Trophoblast cell (in vitro differentiated cells and primary cell): Measurements from ENCODE around the gene ERG28.

ENCODE experiments used
- DNase-seq, 2 donors: peaks; one replicate each; pipeline ENCODE4 v3.0.0-alpha.2; 2016
- H2AFZ ChIP-seq: 2 replicates; pipeline ENCODE4 v1.6.1; 2013; ENCODE audit warnings: low read length, moderate library complexity, mild to moderate bottlenecking; ENCODE audit not compliant: insufficient read depth, poor library complexity
- H2AK5ac ChIP-seq: 2 replicates; pipeline ENCODE4 v1.6.1; 2013; ENCODE audit warnings: mild to moderate bottlenecking, low read length
- H2BK120ac ChIP-seq: 2 replicates; pipeline ENCODE4 v1.6.1; 2013; ENCODE audit warnings: low read length, mild to moderate bottlenecking, moderate library complexity; ENCODE audit not compliant: insufficient read depth, poor library complexity
- H2BK12ac ChIP-seq: 2 replicates; pipeline ENCODE4 v1.6.1; 2013; ENCODE audit warnings: mild to moderate bottlenecking, low read length, moderate library complexity
- H2BK5ac ChIP-seq: 2 replicates; pipeline ENCODE4 v1.6.1; 2013; ENCODE audit warnings: low read length, low read depth, moderate library complexity, mild to moderate bottlenecking; ENCODE audit not compliant: poor library complexity
- H3K14ac ChIP-seq: 2 replicates; pipeline ENCODE4 v1.6.1; 2013; ENCODE audit warnings: mild to moderate bottlenecking, low read length
- H3K18ac ChIP-seq: 2 replicates; pipeline ENCODE4 v1.6.1; 2013; ENCODE audit warnings: mild to moderate bottlenecking, low read length
- H3K23ac ChIP-seq: 2 replicates; pipeline ENCODE4 v1.6.1; 2013; ENCODE audit warnings: low read length
- H3K27ac ChIP-seq: 2 replicates; pipeline ENCODE4 v1.5.1; 2013; ENCODE audit warnings: low read depth, mild to moderate bottlenecking, inconsistent platforms, low read length, moderate library complexity
- H3K27me3 ChIP-seq: 2 replicates; pipeline ENCODE4 v1.6.1; 2013; ENCODE audit warnings: inconsistent platforms, mild to moderate bottlenecking, low read length, moderate library complexity; ENCODE audit not compliant: insufficient read depth
- H3K36me3 ChIP-seq, 2 experiments: 1 replicate in 1 of 2; 2 replicates in 1 of 2; pipeline ENCODE4 v1.6.1; 2013; ENCODE audit warnings: low read length in 2 of 2, mild to moderate bottlenecking in 2 of 2, moderate library complexity in 1 of 2; ENCODE audit not compliant: insufficient read depth in 2 of 2, control insufficient read depth in 1 of 2
- H3K4ac ChIP-seq: 2 replicates; pipeline ENCODE4 v1.6.1; 2013; ENCODE audit warnings: low read depth, mild to moderate bottlenecking, low read length, moderate library complexity
- H3K4me1 ChIP-seq, 2 experiments: 1 replicate in 1 of 2; 2 replicates in 1 of 2; pipeline ENCODE4 v1.6.1; 2013; ENCODE audit warnings: low read length in 2 of 2, mild to moderate bottlenecking in 2 of 2, moderate library complexity in 1 of 2; ENCODE audit not compliant: insufficient read depth in 2 of 2, control insufficient read depth in 1 of 2
- H3K4me2 ChIP-seq: 2 replicates; pipeline ENCODE4 v1.6.1; 2013; ENCODE audit warnings: inconsistent platforms, mild to moderate bottlenecking, low read length, moderate library complexity
- H3K4me3 ChIP-seq: 2 replicates; pipeline ENCODE4 v1.5.1; 2013; ENCODE audit warnings: mild to moderate bottlenecking, low read depth, low read length, inconsistent platforms
- H3K79me1 ChIP-seq: one replicate; pipeline ENCODE4 v1.6.1; 2013; ENCODE audit warnings: low read length
- H3K79me2 ChIP-seq: 2 replicates; pipeline ENCODE4 v1.6.1; 2013; ENCODE audit warnings: low read length, mild to moderate bottlenecking; ENCODE audit not compliant: control insufficient read depth, insufficient read depth, poor library complexity
- H3K9ac ChIP-seq: 2 replicates; pipeline ENCODE4 v1.6.1; 2013; ENCODE audit warnings: mild to moderate bottlenecking, low read length
- H3K9me3 ChIP-seq: 2 replicates; pipeline ENCODE4 v1.6.1; 2013; ENCODE audit warnings: low read depth, mild to moderate bottlenecking, control low read depth, inconsistent platforms, low read length; ENCODE audit not compliant: insufficient read depth
- H4K12ac ChIP-seq: 2 replicates; pipeline ENCODE4 v1.6.1; 2013; ENCODE audit warnings: low read depth, mild to moderate bottlenecking, low read length, moderate library complexity
- H4K8ac ChIP-seq: 2 replicates; pipeline ENCODE4 v1.6.1; 2013; ENCODE audit warnings: low read depth, mild to moderate bottlenecking, low read length, moderate library complexity
- H4K91ac ChIP-seq: one replicate; pipeline ENCODE4 v1.6.1; 2013; ENCODE audit warnings: low read depth, mild to moderate bottlenecking, low read length, moderate library complexity
- WGBS: extraction: QIAGEN DNeasy Blood & Tissue Kit; methylation state at CpG from one replicate; pipeline ENCODE4 v1.1.7; 2013; ENCODE audit warnings: missing lambda C conversion rate; ENCODE audit not compliant: insufficient read length, insufficient coverage; ENCODE audit errors: extremely low coverage; 5-methylcytosine and 5-hydroxymethylcytosine counted together

Gene ERG28

DNA sequence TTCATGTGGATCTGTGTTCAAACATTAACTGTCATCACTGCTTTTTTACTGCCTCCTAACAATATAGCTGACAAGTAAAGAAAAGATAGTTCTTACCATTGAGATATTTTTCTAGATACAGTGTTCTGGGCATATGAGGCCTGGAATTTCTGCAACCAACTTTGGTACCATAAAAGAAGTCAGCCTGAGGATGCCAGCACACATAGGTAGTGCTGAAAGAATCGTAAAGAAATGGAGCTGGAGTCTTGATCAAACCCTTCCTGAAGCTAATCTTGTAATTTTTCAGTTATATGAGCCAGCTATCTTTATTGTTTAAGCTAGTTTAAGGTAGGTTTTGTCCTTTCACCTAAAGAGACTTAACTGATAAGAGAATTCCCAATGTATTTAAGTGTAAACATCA, 11.3 kb downstream of the ERG28 start:
- Histone ChIP-seq H3K9me3 (no peaks in the 10 kb centered on the region), H3K4ac (no peak overlapping the region), H2BK12ac (no peak overlapping the region), H4K8ac (no peak overlapping the region), H3K27ac (no peak overlapping the region), H3K36me3 (peaks cover 18 to 27% of the 10 kb centered on the region in 2 experiments), H3K9ac (no peak overlapping the region), H2AFZ (no peak overlapping the region), H3K4me3 (no peak overlapping the region), H2BK120ac (no peak overlapping the region), H3K27me3 (no peaks in the 10 kb centered on the region), H3K79me2 (no peaks in the 10 kb centered on the region), H3K14ac (no peak overlapping the region), H3K18ac (no peak overlapping the region), H2AK5ac (no peak overlapping the region), H3K23ac (no peak overlapping the region), H3K4me2 (no peak overlapping the region), H3K4me1 (peaks cover 6 to 10% of the 10 kb centered on the region in 2 experiments), H4K12ac (no peak overlapping the region), H4K91ac (no peak overlapping the region), H3K79me1 (no peaks in the 10 kb centered on the region), H2BK5ac (no peak overlapping the region)
- no CpG with 5 or more reads among the region's 1 CpG for WGBS
- no peak for DNase-seq

DNA sequence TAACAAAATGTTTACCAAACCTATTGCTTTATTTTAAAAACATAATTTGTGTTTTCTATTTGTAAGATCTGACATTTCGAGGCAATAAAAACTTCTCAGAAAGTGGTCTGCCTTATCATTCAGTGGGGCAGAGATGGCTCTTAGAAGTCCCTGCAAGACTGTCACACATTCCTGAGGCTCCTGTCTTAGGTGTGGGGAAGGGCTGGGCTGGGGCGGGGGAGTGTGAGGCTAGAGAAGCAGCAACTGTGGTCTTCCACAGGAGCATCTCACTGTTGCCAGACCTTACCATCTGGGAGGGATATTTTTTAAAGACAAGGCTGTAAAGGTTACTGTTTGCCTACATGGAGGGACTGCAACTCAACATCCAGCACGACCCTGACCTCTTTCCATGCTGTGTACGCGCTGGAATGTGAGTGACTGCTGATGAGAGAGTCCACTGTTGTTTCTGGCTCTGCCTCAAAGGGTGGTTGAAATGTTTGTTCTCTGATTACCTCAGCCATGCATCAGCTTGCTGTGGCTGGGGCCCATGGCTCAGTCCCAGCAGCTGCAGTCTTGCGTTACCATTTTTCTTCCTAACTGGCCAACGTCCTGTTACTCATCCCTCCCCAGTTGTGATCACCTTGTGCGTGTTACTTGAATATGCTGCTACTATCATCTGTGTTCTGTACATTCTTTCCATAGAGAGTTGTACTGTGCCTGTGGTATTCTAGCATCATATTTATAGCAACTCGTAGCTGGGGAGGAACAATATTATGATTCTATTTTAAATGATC, 12.4 kb downstream of the ERG28 start:
- H2BK120ac ChIP-seq = no peak overlapping the region
- H3K4me2 ChIP-seq = no peak overlapping the region
- H3K4me3 ChIP-seq = no peak overlapping the region
- H3K18ac ChIP-seq = no peak overlapping the region
- no peak overlapping the region for H4K91ac ChIP-seq
- H2BK5ac ChIP-seq = no peak overlapping the region
- H3K27me3 ChIP-seq = no peaks in the 10 kb centered on the region
- peaks cover 6 to 10% of the 10 kb centered on the region in 2 experiments for H3K4me1 ChIP-seq
- WGBS = no CpG with 5 or more reads among the region's 9 CpGs
- no peaks in the 10 kb centered on the region for H3K9me3 ChIP-seq
- H4K8ac ChIP-seq = no peak overlapping the region
- H3K79me1 ChIP-seq = no peaks in the 10 kb centered on the region
- H2AFZ ChIP-seq = no peak overlapping the region
- H3K36me3 ChIP-seq = peaks cover 17 to 26% of the 10 kb centered on the region in 2 experiments
- no peak overlapping the region for H3K23ac ChIP-seq
- H4K12ac ChIP-seq = no peak overlapping the region
- H3K79me2 ChIP-seq = no peaks in the 10 kb centered on the region
- no peak overlapping the region for H3K27ac ChIP-seq
- H2AK5ac ChIP-seq = no peak overlapping the region
- no peak overlapping the region for H3K9ac ChIP-seq
- H3K4ac ChIP-seq = no peak overlapping the region
- no peak overlapping the region for H3K14ac ChIP-seq
- DNase-seq = peak; percentile 80 to 84
- no peak overlapping the region for H2BK12ac ChIP-seq

DNA sequence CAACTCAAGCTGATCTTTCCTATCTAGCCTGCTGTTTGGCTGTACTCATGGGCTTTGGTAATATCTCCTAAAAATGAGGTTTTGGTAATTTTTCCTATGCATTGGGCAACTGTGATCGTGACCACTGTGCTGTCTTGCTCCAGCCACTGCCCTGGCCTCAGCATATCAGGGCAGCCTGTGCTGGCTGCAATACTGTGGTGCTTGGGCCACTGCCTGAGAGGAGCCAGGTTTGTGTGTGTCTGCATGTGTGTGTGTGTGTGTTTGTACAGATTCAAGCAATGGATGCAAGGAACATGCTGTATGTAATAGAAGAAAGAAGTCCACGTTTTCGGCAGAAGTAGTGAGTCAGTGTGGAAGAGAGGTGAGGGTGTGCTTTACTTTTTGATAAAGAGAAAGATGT, 13.0 kb downstream of the ERG28 start:
- Histone ChIP-seq H3K79me1 (no peaks in the 10 kb centered on the region), H3K4me3 (no peak overlapping the region), H3K4me2 (no peak overlapping the region), H3K4ac (no peak overlapping the region), H3K27ac (no peak overlapping the region), H2AFZ (no peak overlapping the region), H3K27me3 (no peaks in the 10 kb centered on the region), H2BK5ac (no peak overlapping the region), H2BK120ac (no peak overlapping the region), H3K9ac (no peak overlapping the region), H3K9me3 (no peaks in the 10 kb centered on the region), H3K36me3 (peaks cover 12 to 22% of the 10 kb centered on the region in 2 experiments), H3K23ac (no peak overlapping the region), H2AK5ac (no peak overlapping the region), H4K8ac (no peak overlapping the region), H4K91ac (no peak overlapping the region), H3K18ac (no peak overlapping the region), H3K4me1 (peaks cover 6 to 10% of the 10 kb centered on the region in 2 experiments), H2BK12ac (no peak overlapping the region), H3K79me2 (no peaks in the 10 kb centered on the region), H3K14ac (no peak overlapping the region), H4K12ac (no peak overlapping the region)
- DNase-seq = peak; percentile 30 to 31
- no CpG with 5 or more reads among the region's 3 CpGs for WGBS

DNA sequence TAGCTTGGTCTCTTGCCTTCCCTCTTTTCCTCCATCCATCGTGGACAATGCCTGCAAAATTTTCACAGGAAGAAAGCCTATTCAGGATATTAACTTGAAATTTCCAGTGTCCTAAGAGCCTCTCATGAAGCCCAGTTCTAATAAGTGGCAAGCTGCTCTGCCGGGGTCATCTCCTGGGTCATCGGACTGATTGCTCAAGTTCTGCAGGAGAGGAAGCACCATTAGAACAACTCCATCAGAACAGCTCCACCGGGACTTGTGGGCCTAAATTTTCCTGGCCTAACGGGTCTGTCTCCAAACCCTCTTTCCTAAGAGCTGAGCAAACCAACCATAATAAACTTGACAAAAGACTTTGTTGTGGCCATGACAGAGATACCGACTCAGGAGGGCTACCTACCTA, 13.9 kb downstream of the ERG28 start:
- no peak overlapping the region for H3K18ac ChIP-seq
- no peak overlapping the region for H3K4me3 ChIP-seq
- H4K91ac ChIP-seq = no peak overlapping the region
- H3K4me2 ChIP-seq = no peak overlapping the region
- no peak overlapping the region for H2BK120ac ChIP-seq
- H2BK12ac ChIP-seq = no peak overlapping the region
- H2BK5ac ChIP-seq = no peak overlapping the region
- no peaks in the 10 kb centered on the region for H3K79me1 ChIP-seq
- no peak overlapping the region for H4K12ac ChIP-seq
- H3K27me3 ChIP-seq = no peaks in the 10 kb centered on the region
- no peak overlapping the region for H3K27ac ChIP-seq
- H3K14ac ChIP-seq = no peak overlapping the region
- peaks cover 6 to 10% of the 10 kb centered on the region in 2 experiments for H3K4me1 ChIP-seq
- H3K9ac ChIP-seq = no peak overlapping the region
- H3K4ac ChIP-seq = no peak overlapping the region
- no CpG with 5 or more reads among the region's 6 CpGs for WGBS
- no peak overlapping the region for H4K8ac ChIP-seq
- no peak overlapping the region for H2AFZ ChIP-seq
- no peaks in the 10 kb centered on the region for H3K9me3 ChIP-seq
- H3K36me3 ChIP-seq = peaks cover 9 to 18% of the 10 kb centered on the region in 2 experiments
- H3K79me2 ChIP-seq = no peaks in the 10 kb centered on the region
- H3K23ac ChIP-seq = no peak overlapping the region
- no peak overlapping the region for H2AK5ac ChIP-seq
- DNase-seq = peak in 1 of 2 donors; percentile 44
